HG02642 (cell line): Measurements from ENCODE around the gene PDLIM5.
A peak's percentile ranks its signal among the peaks of the same experiment; 100 is the strongest.

Experiments used
- ATAC-seq: cut with Tn5 transposase; IDR thresholded peaks from one replicate; pipeline ENCODE4 v1.9.1; 2021; ENCODE audit warnings: mild to moderate bottlenecking; ENCODE audit not compliant: unreplicated experiment, poor library complexity

PDLIM5 gene

DNA sequence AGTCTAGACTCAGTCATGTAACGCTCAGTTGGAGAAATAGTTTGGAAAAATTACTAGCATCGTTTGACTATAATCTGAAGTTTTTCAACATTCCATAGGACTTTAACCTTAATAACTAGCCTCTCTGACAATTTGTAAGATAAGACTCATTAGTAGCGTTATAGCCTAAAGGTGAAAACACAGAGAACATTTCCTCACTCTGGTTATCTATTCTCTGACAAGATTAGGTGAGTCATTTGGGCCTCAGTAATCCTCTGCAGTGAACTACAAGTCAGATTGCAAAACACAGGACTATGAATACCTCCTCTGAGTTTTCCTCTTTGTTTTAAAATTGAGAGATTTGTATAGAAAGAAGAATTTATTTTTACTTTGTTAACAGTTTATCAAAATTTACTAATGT lies 31.8 kb upstream of the PDLIM5 start:
- no peak for ATAC-seq

DNA sequence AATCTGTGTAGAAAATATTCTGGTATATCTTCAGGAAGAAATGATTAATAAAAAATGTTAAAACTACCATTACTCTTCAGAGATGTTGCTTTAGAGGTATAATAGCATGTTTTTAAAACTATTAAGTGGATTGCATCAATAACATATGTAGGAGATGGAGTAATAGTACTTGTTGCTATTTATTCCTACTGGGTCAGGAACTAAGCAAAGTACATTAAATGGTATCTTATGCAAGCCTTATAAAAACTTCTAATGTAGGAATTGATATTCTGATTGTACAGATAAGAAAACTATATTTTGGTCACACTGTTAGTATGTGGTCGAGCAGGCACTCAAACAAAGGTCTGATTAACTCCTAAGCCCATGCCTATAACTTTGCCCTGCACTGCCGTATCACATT lies 31.4 kb upstream of the PDLIM5 start:
- ATAC-seq, result no peak

DNA sequence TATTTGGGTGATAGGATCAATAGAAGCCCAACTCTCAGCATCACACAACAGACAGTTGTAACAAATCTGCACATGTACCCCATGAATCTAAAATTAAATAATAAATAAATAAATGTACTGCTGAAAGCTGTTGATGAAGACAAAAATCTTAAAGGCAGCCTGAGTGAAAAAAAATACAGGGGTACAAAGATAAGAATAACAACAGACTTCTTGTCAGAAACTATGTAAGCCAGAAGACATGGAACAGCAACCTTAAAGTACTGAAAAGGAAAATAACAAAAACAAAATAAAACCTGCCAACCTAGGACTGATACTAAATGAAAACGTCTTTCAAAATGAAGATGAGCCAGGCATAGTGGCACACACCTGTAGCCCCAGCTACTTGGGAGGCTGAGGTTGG lies 25.0 kb upstream of the PDLIM5 start:
- no peak for ATAC-seq

DNA sequence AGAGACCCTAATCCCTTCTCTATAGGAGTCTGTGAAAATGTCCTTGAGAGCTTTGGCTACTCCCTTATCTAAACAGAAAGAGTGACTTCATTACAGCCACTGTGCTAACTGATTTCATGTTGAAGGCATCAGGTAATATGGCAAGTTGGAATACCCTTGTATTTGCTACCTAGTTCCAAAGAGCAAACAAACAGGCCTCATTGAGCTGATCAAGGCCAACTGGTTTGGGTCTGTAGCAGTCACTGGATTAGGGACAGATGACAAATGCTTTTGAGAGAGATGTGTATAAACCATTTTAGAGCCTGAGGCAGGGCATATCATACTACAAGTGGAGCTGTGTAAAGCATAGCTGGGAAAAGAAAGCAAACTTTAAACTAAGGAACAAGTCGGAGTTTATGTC lies 22.9 kb upstream of the PDLIM5 start:
- no peak for ATAC-seq

DNA sequence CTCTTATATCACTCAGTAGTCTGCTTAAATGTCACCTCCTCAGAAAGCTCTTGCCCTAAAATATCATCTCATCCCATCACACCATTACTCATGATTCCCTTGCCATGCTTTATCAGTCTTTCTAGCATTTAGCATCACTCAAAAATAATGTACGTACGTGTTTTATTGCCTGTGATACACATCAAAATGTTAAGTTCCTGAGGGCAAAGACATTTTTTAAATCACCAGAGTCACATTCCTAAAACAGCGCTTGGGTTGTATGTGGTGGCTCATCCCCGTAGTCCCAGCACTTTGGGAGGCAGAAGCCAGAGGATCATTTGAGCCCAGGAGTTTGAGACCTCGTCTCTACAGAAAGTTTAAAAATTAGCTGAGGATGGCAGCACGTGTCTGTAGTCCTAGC lies 21.3 kb upstream of the PDLIM5 start:
- ATAC-seq, result no peak

DNA sequence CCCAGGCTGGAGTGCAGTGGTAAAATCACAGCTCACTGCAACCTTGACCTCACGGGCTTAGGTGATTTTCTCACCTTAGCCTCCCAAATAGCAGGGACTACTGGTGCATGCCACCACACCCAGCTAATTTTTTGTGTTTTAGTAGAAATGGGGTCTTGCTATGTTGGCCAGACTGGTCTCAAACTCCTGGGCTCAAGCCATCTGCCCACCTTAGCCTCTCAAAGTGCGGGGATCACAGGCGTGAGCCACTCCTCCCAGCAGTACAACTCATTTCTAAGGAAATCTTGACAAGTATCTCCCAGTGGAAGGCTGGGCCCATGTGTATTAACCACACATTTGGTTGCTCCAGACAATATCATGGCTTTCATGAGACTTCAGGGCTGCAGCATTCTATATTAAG lies 20.4 kb upstream of the PDLIM5 start:
- no peak for ATAC-seq

DNA sequence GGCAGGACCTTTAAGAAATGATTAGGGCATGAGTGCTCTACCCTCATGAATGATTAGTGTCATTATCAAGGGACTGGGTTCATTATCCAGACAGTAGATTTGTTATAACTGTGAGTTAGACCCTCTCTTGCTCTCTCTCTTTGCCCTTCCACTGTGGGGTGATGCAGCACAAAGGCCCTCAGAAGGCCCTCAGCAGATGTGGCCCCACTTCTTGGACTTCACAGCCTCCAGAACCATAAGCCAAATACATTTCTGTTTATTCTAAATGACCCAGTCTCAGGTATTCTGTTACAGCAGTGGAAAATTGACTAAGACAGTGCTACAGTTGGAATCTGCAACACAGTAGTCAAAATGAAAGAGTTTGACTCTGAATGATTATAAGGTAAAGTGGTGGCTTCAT lies 17.2 kb upstream of the PDLIM5 start:
- no peak for ATAC-seq

DNA sequence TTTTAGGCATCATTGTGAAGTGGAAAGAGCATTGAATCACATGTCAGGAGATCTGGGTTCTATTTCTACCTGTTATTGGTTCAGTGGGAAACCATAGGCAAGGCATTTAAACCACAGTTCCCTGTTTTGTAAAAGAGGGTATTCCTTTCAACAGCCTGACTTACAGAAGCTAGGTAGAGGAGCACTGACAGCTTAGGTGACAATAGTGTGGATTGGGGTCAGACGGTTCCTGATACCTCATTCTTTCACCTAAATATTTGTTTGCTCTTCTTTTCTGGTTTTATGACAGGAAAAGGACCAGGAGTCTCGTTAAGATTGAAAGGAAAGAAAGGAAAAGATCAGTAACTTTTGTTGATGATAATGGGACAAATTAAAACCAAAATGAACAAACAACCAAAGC lies 15.9 kb upstream of the PDLIM5 start:
- no peak for ATAC-seq

DNA sequence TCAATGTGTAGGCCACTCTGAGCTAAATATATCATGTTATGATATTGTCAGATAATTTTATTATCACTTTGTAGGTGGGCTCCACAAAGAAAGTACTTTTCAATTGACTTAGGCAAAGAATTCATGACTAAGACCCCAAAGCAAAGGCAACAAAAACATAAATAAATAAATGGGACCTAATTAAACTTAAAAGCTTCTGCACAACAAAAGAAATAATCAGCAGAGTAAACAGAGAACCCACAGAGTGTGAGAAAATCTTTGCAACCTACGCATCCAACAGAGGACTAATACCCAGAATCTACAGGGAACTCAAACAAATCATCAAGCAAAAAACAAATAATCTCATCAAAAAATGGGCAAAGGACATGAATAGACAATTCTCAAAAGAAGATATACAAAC lies 15.2 kb upstream of the PDLIM5 start:
- no peak for ATAC-seq

DNA sequence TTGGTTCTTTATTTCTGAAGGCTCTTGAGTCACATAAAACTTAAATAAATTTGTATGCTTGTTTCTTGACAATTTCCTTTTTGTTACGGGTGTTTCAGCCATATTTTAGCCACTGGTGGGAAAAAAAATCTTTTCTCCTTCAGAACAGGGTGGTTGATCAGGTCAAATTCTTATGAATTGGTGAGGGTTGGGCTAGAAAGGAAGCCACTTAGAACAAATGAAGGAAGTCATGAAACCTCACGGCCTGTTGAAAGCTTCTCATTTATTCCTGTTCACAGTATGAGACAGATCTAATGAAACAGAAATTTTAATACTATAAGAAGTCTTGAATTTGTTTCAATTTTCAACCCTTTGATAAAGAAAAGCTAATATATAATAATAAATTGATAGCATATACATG lies 12.1 kb upstream of the PDLIM5 start:
- no peak for ATAC-seq

DNA sequence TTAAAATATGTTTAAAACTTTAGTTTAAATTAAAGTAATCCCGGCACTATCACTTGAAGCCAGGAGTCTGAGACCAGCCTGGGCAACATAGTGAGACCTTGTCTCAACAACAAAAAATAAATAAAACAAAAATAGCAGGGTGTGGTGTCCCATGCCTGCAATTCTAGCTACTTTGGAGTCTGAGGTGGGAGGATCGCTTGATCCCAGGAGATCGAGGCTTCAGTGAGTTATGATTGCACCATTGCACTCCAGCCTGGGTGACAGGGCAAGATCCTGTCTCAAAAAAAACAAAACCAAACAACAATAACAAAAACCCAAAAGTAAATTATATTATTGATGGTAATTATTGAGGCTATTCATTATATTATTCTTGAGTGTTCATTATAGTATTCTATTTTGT lies 9.9 kb upstream of the PDLIM5 start:
- no peak for ATAC-seq

DNA sequence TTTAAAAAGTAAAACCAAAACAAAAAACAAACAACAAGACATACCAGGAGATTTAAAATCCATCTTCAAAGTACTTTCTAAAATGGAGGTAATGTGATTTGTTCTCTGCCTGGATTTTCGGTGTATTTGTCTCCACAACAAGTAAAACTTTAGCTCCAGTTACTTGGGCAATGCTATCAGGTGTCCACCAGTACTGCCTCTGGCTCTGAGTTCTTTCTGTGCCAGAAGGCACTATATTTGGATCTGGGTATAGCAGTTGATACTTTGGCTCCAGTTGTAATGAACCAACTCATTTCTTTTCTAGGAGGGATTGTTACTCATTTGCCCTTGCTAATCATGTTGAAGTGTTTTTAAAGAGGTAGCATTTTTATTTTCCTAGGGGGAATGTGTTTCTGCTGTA lies 9.5 kb upstream of the PDLIM5 start:
- ATAC-seq, result no peak

DNA sequence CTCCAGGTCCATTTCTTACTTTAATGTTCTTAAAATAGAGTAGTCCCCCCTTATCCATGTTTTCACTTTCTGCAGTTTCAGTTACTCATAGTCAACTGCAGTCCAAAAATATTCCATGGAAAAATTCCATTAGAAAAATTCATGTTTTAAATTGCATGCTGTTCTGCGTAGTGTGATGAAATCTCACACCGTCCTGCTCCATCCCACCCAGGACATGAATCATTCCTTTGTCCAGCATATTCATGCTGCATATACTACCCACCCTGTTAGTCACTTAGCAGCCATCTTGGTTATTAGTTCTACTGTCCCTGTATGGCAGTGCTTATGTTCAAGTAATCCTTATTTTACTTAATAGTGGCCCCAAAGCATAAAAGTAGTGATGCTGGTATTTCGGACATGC lies 5.4 kb upstream of the PDLIM5 start:
- ATAC-seq, result no peak

DNA sequence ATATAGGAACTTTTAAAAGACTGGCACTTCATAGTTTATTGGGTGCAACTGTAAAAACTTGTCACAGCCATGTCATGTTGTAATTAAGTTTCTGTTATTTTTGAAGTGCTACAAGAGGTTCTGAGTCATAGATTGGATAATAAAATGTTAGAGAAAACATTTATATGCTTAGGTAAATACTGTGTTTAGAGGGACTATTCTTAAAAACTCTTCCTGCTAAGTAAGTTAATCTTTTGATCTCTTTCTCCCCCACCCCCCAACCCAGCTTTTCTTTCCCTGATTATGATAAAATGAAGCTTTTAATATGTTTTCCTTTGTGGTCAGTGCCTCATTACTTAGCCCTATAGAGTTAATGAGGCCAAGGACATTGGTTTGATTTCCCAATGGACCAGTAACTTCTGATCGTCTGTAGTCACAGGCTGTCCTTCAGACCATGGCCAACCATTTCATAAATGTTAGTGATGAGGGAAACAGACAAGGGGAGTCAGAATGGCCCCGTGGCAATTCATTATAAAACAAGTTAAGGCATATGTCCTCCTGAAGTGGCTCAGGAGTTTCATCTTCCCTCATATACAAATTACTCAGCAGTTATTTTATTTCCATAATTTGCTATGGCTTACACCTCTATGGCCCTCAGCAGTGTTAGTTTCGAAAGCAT lies 3.9 kb upstream of the PDLIM5 start:
- ATAC-seq, result no peak

DNA sequence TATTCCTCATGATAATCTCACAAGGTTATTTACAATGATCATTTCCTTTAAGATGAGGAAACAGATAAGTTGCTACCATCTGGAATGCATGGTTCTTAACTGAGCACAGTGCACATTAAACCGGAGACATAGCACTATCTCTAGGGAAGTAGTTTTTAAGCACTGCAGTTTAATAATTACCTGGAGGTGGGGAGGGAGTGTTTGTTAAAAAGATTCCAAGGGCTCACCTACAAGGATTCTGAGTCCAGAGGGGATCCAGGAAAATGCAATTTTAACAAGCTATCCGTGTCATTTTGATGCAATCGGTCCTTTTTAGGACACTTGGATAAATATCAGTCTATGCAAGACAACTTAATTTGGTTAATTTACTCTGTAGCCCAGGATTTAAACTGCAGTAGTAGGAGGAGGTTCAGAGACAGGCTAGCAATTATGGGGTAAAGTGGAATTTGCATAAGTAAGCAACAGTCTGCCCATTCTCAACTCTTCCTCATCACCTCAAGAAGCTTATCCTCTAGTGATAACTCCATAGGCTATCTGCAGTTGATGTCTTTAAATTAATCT lies 2.8 kb upstream of the PDLIM5 start:
- no peak for ATAC-seq

DNA sequence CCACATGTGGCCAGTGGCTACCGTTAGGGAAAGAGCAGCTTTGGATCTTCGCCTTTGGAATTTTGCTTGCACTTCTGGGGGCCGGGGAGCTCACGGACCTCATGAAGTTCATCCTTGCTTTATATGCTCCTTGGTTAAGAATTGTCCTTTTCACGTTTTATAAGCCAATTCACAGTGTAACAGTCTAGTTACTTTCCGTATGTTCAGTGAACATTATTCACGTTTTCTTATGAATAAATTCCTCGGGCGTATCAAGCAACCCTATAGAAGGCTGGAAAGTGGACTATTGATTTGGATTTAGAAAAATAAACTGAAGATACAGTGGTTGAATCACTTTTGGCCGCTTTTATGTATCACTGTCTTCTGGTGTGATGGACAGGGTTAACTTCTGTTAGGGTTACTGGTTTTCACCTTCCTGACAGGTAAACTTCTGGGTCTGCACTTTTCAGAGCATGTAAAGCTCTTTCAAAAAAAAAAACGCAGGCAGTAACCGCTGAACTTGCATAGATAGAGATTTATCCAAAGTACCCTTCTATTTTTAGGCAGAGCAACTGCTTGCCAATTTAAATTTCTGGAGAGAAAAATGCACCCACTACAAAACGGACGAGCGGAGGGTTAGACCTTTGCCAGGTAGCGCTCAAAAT lies 569 bp upstream of the PDLIM5 start:
- ATAC-seq, result no peak

DNA sequence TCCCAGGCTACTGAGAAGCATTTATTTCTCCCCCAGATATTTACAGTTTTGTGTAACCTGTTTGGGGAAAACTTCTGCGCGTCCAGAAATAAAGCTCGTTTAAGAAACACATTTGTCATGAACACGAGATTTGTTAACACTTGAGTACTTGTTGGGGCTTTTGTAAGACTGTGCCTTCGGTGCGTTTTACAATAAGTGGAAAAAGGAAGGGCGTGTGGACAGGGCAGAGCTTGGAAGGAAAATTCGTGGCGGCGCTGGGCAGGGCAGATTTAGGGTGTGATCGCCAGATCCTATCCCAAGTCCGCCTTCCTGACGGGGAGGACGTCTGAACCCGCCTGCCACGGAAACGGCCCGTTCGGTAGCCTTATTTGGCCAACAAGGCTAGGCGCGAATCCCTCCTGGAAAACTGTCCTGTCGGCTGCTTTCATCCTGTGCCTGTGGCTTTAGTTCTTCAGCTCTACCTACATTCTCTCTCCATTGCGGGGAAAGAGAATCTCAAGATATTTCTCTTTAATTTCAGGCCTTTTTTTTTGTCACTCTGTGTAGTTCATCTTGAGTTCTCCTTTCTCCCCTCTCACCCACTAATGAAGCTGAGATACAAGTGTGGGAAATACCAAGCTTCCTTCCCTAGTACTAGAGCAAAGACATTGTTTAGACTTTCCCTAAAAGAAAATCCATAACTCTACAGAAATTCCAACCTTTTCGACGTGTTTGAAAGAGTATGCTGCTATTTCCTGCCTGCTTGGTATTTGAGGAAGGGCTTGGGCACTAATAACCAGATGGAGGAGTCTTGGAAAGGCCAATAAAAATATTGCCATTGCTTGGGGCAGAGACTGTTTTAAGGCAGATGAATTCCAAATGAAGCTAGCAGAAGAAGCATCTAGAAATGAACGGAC lies 982 bp downstream of the PDLIM5 start:
- ATAC-seq, result peak; percentile 16

DNA sequence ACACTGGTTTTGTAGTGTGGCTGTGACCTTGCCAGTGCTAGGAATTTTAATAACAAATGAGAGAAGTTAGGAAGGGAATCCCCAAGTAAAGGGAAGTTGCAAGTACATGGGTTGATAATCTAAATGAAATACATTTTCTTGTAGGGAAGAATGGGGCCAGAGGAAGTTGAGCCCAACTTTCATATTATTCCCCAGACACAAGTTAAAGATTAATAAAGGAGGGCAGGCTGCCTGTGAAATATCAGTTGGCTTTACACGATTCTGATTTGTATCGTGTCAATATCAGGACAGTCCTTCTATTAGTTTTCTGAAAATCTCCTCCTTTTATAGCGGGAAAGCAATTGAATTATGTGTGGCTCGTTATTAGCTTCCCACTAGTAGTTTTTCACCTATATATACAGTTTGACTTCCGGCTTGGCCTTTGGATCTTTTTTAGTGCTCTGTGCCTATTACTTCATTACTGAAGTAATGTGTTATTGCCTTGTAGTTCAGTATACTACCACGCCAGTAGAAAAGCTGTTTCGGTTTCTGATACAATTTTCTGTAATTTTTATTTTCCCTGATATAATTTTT lies 1.7 kb downstream of the PDLIM5 start:
- no peak for ATAC-seq

DNA sequence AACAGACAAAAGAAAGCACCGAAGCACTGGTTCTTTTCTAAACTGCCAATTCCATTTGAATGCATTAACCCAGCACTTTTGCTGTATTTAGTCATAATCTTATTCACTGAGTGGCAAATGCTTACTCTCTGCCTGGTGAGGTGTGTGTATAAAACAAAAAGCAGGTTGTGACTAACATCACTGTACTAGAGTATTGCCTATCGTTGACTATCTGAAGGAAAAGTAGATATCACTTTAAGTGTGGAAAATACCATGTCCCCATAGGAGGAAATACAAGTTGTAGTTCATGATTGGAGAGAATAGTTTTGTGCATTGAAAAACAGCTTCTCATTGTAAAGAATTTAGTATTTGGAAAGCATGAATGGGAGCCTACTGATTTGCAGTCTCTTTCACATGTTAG lies 2.7 kb downstream of the PDLIM5 start:
- no peak for ATAC-seq

DNA sequence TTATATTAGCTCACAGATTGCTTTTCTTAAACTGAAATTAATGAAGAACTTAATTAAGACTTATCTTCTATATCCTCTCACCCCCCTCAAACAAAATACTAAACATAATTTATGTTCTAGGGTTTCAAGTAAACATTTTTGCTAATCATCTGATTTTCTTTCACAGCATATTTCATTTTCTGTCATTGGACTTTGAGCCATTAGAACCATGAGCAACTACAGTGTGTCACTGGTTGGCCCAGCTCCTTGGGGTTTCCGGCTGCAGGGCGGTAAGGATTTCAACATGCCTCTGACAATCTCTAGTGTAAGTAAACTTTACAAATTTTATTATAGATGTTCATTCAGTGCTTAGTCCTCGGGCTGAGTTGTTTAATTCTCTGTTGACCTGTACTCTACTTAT lies 3.3 kb downstream of the PDLIM5 start:
- ATAC-seq, result no peak

DNA sequence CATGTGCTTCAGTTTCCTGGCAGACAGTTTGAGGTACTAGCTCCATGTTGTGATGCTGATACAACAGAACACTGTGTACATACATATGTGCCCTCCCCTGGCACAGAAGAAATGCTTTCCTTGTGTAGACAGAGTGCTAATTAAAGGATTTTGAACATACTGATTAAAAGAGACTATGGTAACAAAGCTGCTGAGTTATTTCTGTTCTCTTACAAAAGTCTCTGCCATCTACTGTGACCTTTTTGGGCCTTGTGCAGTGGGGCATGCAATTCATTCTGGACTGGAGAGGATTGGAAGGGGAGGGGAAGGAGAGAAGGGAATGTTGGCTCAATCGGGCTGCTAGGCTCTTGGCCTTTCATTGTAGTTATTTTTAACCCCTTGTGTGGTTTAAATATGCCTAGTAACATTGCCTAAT lies 6.0 kb downstream of the PDLIM5 start:
- ATAC-seq, result no peak
